ENCODE data around the gene LSM14B.
"Not testable (repeated sequence)": the region's sequence is repeated elsewhere in the genome, so short reads cannot be mapped to it uniquely, and the experiment has no call there.

The LSM14B gene

GRCh38 chr20:62121776-62122653 lies at the start of gene LSM14B:
TSS of gene LSM14B (plus strand) at chr20:62122475. CDS start at chr20:62122667, 192 bp downstream.
- no peak for FAIRE-seq

GRCh38 chr20:62073323-62073722 lies 49.0 kb upstream of the LSM14B start:
- FAIRE-seq, result no peak

- no peak for FAIRE-seq
Measured at GRCh38 chr20:62079166-62079565, 43.1 kb upstream of the LSM14B start.

- no peak for FAIRE-seq
Measured at GRCh38 chr20:62080249-62080990, 41.9 kb upstream of the LSM14B start.

GRCh38 chr20:62083312-62083711 lies 39.0 kb upstream of the LSM14B start:
- no peak for FAIRE-seq

- FAIRE-seq, result not testable (repeated sequence)
Measured at GRCh38 chr20:62084224-62084623, 38.1 kb upstream of the LSM14B start.

- FAIRE-seq, result no peak
Measured at GRCh38 chr20:62085206-62085605, 37.1 kb upstream of the LSM14B start.

- no peak for FAIRE-seq
Measured at GRCh38 chr20:62087227-62087626, 35.0 kb upstream of the LSM14B start.

GRCh38 chr20:62087632-62088031 lies 34.6 kb upstream of the LSM14B start:
- no peak for FAIRE-seq

GRCh38 chr20:62088258-62089127 lies 33.8 kb upstream of the LSM14B start:
- FAIRE-seq, result no peak

- FAIRE-seq, result no peak
Measured at GRCh38 chr20:62089393-62089792, 32.9 kb upstream of the LSM14B start.

- no peak for FAIRE-seq
Measured at GRCh38 chr20:62096421-62097380, 25.6 kb upstream of the LSM14B start.

- FAIRE-seq, result no peak
Measured at GRCh38 chr20:62097881-62098407, 24.3 kb upstream of the LSM14B start.

- FAIRE-seq, result no peak
Measured at GRCh38 chr20:62101078-62101477, 21.2 kb upstream of the LSM14B start.

- no peak for FAIRE-seq
Measured at GRCh38 chr20:62103508-62104233, 18.6 kb upstream of the LSM14B start.

GRCh38 chr20:62104234-62104789 lies 18.0 kb upstream of the LSM14B start:
- no peak for FAIRE-seq

- no peak for FAIRE-seq
Measured at GRCh38 chr20:62104791-62105345, 17.4 kb upstream of the LSM14B start.

GRCh38 chr20:62105592-62105991 lies 16.7 kb upstream of the LSM14B start:
- FAIRE-seq, result no peak

- no peak for FAIRE-seq
Measured at GRCh38 chr20:62111148-62111547, 11.1 kb upstream of the LSM14B start.

- FAIRE-seq, result no peak
Measured at GRCh38 chr20:62112368-62112767, 9.9 kb upstream of the LSM14B start.

Data from endometrium (tissue), 2 donors.